Inferior parietal cortex (tissue), 1 donor: ENCODE measurements around the gene GIGYF2.
"Not testable (repeated sequence)": the region's sequence is repeated elsewhere in the genome, so short reads cannot be mapped to it uniquely, and the experiment has no call there.

Source experiments
- DNase-seq: peaks from one replicate; pipeline ENCODE4 v3.0.0-alpha.2; 2016; ENCODE audit errors: extremely low spot score

Gene GIGYF2

DNA sequence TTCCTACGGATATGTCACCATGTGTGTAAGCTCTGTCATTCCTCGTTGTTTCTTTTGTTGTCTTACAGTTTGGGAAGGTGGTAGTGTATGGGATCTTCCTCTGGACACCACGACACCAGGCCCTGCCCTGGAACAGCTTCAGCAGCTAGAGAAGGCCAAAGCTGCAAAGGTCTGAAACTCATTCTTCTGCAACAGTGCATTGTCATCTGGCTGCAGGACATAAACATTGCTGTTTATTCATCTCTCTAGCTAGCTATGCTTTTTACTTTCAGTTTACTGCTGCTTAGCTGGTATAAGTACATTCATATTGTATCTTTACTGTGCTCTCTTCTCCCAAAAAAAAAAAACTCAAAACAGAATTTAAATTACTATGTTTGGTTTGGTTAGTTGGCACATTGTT lies 118.4 kb downstream of the GIGYF2 start:
- DNase-seq: no peak

DNA sequence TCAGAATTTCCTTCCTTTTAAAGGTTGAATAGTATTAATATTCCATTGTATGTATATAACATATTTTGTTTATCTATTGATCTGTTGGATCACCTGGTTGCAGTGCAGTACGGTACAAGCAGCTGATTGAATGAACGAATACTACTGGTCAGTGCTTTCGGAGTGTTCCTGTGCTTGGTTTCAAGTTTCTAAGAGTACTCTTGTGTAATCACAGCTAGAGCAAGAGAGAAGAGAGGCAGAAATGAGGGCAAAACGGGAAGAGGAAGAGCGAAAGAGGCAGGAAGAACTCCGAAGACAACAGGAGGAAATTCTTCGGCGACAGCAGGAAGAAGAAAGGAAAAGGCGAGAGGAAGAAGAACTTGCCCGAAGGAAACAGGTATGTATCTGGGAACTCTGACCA lies 119.5 kb downstream of the GIGYF2 start:
- no peak for DNase-seq

- DNase-seq: no peak
Observed at GRCh38 chr2:232817756-232818155, 120.6 kb downstream of the GIGYF2 start.

- no peak for DNase-seq
Observed at GRCh38 chr2:232829988-232830387, 132.9 kb downstream of the GIGYF2 start.

GRCh38 chr2:232831496-232831895 lies 134.4 kb downstream of the GIGYF2 start:
- DNase-seq: no peak

DNA sequence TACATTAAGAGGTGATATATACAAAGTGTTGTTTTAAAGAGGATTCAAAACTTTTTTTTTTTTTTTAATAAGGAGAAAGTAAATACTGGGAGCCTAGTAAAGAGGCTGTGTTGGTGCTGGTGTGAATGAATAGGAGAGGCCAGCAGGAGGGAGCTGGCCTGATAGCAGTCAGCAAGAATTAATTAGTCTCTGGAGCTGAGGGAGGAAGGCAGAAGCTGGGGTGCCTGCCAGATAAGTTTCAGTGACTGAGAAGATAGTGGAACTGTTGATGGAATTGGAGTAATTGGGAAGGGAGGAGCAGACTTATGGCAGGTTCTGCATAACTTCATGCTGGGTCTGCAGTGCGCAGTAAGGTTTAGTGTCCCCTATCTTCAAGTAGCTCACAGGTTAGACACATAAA lies 136.7 kb downstream of the GIGYF2 start:
- no peak for DNase-seq

DNA sequence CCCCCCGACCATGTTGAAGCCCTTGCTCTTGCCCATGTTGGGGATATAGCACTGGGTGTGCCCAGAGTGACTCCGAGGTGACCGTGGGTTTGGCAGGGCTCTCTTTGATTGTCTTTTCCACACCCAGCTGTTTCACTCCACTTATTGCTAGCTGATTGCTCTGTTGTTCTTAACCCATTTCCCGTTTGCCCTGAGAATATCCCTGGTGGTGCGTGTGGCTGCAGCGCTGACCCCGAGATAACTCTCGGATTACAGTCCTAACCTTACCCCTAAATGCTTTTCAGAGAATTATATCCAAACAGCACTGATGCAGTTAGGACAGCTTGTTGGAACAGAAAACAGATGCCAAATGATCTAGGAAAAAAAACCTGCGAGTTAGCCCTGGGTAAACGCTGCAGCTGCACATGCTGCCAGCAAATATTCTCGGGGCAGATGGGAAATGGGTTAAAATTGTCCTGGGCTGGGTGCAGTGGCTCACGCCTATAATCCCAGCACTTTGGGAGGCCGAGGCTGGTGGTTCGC lies 138.6 kb downstream of the GIGYF2 start:
- no peak for DNase-seq

GRCh38 chr2:232836934-232837333 lies 139.8 kb downstream of the GIGYF2 start:
- no peak for DNase-seq

- no peak for DNase-seq
Observed at GRCh38 chr2:232838406-232838874, 141.3 kb downstream of the GIGYF2 start.

DNA sequence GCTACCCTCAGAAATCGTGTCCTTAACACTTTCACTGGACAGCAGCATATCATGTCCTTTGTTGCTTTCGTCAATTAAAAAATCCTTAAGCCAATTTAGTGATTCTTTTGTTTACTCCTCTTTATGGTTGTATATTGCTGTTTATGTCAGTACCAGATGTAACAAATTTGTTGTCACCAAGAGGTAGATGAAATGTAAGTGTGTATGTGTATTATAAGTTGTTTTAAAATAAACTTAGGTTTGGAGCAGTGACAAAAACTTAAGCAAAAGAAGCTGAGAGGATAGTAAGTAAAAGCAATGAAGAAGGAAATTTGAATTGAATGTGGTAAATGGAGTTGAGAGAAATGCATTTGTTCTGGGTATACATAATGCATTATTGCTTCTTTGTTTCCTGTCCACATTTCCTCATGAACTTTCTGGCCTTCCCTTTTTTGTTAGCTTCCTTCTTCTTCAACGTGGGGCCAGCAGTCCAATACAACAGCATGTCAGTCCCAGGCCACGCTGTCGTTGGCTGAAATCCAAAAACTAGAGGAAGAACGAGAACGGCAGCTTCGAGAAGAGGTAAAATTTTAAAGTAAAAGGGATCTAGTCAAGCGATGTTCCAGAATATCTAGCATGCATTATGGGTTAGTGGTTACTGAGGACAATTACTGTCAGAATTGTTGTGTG lies 142.4 kb downstream of the GIGYF2 start:
- DNase-seq: no peak

- DNase-seq: no peak
Observed at GRCh38 chr2:232842689-232843088, 145.6 kb downstream of the GIGYF2 start.

- DNase-seq: no peak
Observed at GRCh38 chr2:232843834-232844233, 146.7 kb downstream of the GIGYF2 start.

DNA sequence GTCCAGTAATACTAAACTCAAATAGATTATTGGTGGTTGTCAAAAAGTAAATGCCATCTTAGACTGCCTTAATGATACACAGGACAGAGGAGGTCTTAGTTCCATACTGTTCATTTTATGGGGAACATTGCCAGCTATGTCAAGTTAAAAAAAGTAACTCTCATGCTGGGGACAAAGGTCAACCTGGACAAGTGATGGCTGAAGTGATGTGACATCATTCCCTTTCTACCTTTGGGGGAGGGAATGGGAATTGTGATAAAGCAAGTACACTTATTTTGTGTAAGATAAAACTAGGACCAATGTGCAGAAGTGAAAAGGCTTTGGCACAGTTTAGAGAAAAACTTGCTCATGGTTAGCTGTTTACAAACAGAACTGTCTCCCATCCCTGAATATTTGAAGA lies 148.9 kb downstream of the GIGYF2 start:
- no peak for DNase-seq

DNA sequence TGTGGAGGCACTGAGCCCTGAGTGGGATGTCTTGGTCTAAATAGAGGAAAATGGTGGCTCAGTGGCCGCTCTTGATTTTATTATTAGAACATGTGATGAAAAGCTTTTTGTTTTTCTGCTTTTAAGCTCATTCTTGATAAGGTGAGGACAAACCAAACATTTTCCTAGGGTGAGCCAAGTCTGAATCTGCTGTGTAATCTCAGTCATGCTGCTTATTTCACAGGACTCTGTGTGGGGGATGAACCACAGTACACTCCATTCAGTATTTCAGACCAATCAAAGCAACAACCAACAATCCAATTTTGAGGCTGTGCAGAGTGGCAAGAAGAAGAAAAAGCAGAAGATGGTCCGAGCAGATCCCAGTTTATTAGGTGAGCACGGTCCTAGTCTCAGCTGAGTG lies 152.9 kb downstream of the GIGYF2 start:
- no peak for DNase-seq

GRCh38 chr2:232852081-232852480 lies 154.9 kb downstream of the GIGYF2 start:
- not testable (repeated sequence) for DNase-seq

- no peak for DNase-seq
Observed at GRCh38 chr2:232852676-232853075, 155.5 kb downstream of the GIGYF2 start.

DNA sequence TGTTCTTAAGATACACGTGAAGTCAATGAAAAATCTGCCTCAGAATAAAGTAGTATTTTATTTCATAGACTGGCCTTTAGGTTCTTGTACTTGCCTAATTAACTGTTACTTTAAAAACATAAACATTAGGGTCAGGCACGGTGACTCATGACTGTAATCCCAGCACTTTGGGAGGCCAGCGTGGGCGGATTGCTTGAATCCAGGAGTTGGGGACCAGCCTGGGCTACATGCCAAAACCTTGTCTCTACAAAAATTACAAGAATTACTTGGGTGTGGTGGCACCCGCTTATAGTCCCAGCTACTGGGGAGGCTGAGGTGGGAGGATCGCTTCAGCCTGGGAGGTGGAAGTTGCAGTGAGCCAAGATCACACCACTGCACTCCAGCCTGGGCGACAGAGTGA lies 157.0 kb downstream of the GIGYF2 start:
- no peak for DNase-seq

DNA sequence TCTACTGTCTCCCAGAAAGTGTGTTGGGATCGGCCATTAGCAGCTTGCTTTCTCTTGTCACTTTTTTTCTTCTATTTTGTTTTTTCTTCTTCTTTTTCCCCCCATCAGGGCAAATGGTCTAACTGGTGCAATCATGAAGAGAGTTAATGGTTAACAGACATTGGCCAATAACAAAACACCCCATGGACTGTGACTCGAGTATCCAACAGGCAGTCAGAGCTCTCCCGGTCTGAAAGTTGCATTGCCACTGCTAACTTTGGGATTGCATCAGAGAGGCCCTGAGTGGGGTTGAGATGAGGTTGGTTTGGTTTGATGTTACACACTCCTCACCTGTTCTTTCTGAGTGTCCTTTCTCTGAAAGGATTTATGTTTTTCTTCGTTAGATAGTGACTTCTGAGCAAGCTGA lies 160.0 kb downstream of the GIGYF2 start:
- DNase-seq: no peak

DNA sequence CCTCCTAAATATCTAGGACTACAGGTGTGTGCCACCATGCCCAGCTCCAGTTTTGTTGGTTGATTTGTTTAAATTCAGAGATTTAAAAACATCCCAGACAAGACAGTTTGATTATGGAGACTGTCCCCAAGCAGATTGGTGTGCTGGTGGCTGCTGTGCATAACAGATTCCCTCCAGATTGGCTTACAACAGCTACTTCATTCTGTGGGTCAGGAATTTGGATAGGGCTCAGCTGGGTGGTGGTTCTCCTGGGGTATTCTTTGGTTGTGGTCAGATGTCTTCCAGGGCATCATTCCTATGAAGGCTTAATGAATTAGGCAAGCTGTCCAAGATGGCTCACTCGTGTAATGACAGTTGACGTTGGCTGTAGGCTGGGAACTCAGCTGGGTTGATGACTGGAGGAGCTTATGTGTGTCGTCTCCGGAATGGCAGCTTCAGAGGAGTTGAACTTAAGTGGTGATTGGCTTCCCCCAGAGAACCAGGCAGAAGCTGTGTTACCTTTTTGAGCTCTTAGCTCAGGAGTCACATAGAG lies 162.3 kb downstream of the GIGYF2 start:
- no peak for DNase-seq

GRCh38 chr2:232860593-232861241 lies 163.6 kb downstream of the GIGYF2 start:
- DNase-seq: no peak

GRCh38 chr2:232861353-232861752 lies 164.2 kb downstream of the GIGYF2 start:
- no peak for DNase-seq

DNA sequence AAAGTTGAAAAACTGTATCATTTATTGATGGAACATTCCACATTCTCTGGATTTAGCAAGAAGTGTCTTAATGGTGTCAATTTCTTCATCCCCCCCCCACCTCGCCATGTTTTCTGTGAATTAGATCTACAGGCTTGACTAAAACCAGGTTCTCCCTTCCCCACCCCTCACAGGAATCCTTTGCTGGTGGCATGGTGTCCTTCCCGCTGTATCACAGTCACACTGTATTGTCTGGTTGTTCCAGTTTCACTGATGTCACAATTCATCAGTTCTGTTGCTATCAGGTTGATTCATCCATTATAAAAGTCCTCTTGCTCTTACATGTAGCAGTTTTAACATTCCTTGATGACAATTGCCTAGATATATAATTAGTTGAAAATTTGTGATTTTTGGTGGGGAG lies 166.9 kb downstream of the GIGYF2 start:
- no peak for DNase-seq

DNA sequence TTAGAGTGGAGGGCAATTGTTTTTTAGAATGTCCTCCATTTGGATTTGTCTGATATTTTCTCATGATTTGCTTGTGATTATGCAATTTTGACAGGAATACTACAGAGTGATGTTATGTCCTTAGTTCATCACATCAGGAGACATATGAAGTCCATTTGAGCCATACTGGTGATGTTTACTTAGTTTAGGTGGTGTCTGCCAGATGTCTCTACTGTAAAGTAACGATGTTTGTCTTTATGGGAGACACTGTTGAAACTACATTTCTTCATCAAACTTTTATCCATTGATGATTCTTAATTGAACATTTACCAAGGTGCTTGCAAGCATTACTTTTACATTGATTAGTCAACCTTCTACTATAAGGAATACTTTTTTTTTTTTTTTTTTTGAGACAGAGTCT lies 168.0 kb downstream of the GIGYF2 start:
- DNase-seq: no peak
